Right renal pelvis (tissue), 4 donors: Measurements from ENCODE around the gene TWF1. TPM values are rescaled to one million over a fixed set of nuclear protein-coding genes. Genes with fewer than 3 reads are reported as not detected.

ENCODE experiments used
- polyA plus RNA-seq, 4 donors: library from polyadenylated mRNA; unstranded; fragments of 120-200 nt; gene quantifications; one replicate each; pipeline ENCODE4 v1.2.1, GENCODE V29; 2013; ENCODE audit not compliant: insufficient read length in 4 of 4

The TWF1 gene
- polyA plus RNA-seq, 4 donors, result 72.5 to 98.3 (median 94.0) TPM

Other genes with a start within 250 kb of the TWF1 start
- gene PUS7L, start 47.5 kb downstream of the TWF1 start, polyA plus RNA-seq, result 10 to 100 TPM in 3 of 4 donors, 1 to 10 TPM in 1; 9.6 to 16.7 (median 12.8) TPM
- gene IRAK4, start 47.4 kb downstream of the TWF1 start, polyA plus RNA-seq, result 10 to 100 TPM; 12.2 to 17.1 (median 15.1) TPM
- 10 to 100 TPM; 12.1 to 16.4 (median 15.2) TPM for gene TMEM117, start 29.8 kb upstream of the TWF1 start, polyA plus RNA-seq